SU-DHL-6 (cell line): ENCODE data around the gene ZNF423.

Experiments used
- EZH2phosphoT487 ChIP-seq: fragments of 200-600 bp; sonication (generic), shearing (Covaris generic); conservative IDR thresholded peaks from 2 replicates; pipeline ENCODE4 v1.6.1; 2018; ENCODE audit warnings: mild to moderate bottlenecking, antibody characterized with exemption, low read length, moderate library complexity, mixed read lengths
- TF ChIP-seq, protein P1 (sequence below): fragments of 200-600 bp; sonication (generic); IDR thresholded peaks from one replicate; pipeline ENCODE4 v1.5.1; 2017; ENCODE audit warnings: antibody characterized with exemption, mild to moderate bottlenecking, low read length, moderate library complexity; ENCODE audit not compliant: insufficient read depth, poor library complexity, severe bottlenecking

DNA sequence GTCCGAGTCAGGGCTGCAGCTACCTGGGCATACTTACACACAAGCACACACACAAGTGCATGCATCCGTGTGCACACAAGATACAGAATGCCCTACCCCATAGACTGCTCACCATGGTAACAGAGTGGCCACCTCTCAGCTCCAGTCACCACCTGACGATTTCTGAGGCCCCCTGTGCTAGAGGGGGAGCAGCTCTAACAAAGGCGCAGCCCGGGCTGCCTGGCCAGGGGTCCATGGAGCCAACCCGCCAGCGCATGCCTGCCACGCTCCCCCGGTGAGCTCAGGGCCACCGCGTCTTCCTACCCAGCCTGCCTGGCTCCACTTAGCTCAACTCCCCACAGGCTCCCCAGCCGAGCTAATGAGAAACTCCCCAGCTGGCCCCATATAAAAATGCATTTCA, 75.5 kb downstream of the ZNF423 start:
- TF ChIP-seq, protein P1, sequence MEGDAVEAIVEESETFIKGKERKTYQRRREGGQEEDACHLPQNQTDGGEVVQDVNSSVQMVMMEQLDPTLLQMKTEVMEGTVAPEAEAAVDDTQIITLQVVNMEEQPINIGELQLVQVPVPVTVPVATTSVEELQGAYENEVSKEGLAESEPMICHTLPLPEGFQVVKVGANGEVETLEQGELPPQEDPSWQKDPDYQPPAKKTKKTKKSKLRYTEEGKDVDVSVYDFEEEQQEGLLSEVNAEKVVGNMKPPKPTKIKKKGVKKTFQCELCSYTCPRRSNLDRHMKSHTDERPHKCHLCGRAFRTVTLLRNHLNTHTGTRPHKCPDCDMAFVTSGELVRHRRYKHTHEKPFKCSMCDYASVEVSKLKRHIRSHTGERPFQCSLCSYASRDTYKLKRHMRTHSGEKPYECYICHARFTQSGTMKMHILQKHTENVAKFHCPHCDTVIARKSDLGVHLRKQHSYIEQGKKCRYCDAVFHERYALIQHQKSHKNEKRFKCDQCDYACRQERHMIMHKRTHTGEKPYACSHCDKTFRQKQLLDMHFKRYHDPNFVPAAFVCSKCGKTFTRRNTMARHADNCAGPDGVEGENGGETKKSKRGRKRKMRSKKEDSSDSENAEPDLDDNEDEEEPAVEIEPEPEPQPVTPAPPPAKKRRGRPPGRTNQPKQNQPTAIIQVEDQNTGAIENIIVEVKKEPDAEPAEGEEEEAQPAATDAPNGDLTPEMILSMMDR, result no peak
- TF ChIP-seq EZH2phosphoT487, result no peak
